Neural progenitor cell (in vitro differentiated cells): ENCODE results near the gene NCBP3.

Source experiments
- CTCF ChIP-seq: fragments of 200-600 bp; sonication (generic); IDR thresholded peaks from 2 replicates; pipeline ENCODE4 v1.5.1; 2017; ENCODE audit warnings: antibody characterized with exemption, mild to moderate bottlenecking
- EZH2 ChIP-seq: fragments of 200-600 bp; sonication (generic); IDR thresholded peaks from 2 replicates; pipeline ENCODE4 v1.6.1; 2017; ENCODE audit warnings: antibody characterized with exemption, mild to moderate bottlenecking, moderate library complexity
- EZH2phosphoT487 ChIP-seq: fragments of 200-600 bp; sonication (generic); IDR thresholded peaks from 2 replicates; pipeline ENCODE4 v1.6.1; 2017; ENCODE audit warnings: antibody characterized with exemption

DNA sequence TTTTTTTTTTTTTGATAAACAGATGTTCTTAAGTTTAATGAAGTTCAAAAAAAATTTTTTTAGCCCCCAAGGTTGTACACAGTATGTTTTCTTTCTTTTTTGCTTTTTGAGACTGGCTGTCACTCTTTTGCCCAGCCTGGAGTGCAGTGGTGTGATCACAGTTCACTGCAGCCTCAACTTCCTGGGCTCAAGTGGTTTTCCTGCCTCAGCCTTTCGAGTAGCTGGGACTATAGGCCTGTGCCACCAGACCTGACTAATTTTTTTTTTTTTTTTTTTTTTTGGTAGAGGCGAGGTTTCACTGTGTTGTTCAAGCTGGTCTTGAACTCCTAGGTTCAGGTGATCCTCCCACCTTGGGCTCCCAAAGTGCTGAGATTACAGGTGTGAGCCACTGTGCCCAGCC lies 57.8 kb downstream of the NCBP3 start:
- TF ChIP-seq CTCF (no peak), EZH2 (no peak), EZH2phosphoT487 (no peak)
